Activated CD8-positive, alpha-beta memory T cell treated with anti-CD3 and anti-CD28 coated beads, Interleukin-2, amount 10 ng/mL, durations not matched to agents 7 days and 5 days (primary cell): Measurements from ENCODE around the gene ALKBH1. TPM values are rescaled to one million over a fixed set of nuclear protein-coding genes. Genes with fewer than 3 reads are reported as not detected.
"Not testable (repeated sequence)": the region's sequence is repeated elsewhere in the genome, so short reads cannot be mapped to it uniquely, and the experiment has no call there.

Experiments
- ATAC-seq: fragments of 150-1000 bp; cut with Tn5 transposase; one replicate; pipeline ENCODE4 v1.10.0; 2021; ENCODE audit warnings: moderate library complexity
- CTCF ChIA-PET: fragments of 350-600 bp; sonication (Branson Sonifier 250); formaldehyde crosslinking; loops from one replicate; lab custom pipeline; 2021; ENCODE audit warnings: antibody characterized with exemption; lab: Charles Lee
- DNase-seq: peaks from one replicate; pipeline ENCODE4 v3.0.0-alpha.2; 2020
- H3K27ac Mint-ChIP-seq: one replicate; pipeline ENCODE4 v1.8.0; 2021; ENCODE audit warnings: mild to moderate bottlenecking, mixed read lengths
- H3K27me3 Mint-ChIP-seq: one replicate; pipeline ENCODE4 v1.8.0; 2021; ENCODE audit warnings: mixed read lengths
- H3K36me3 Mint-ChIP-seq: one replicate; pipeline ENCODE4 v1.8.0; 2021; ENCODE audit warnings: mild to moderate bottlenecking, mixed read lengths
- H3K4me1 Mint-ChIP-seq: one replicate; pipeline ENCODE4 v1.8.0; 2021; ENCODE audit warnings: mixed read lengths
- H3K4me3 Mint-ChIP-seq: one replicate; pipeline ENCODE4 v1.8.0; 2021; ENCODE audit warnings: mild to moderate bottlenecking, moderate library complexity, mixed read lengths
- H3K9me3 Mint-ChIP-seq: one replicate; pipeline ENCODE4 v1.8.0; 2022; ENCODE audit warnings: low read depth, mixed read lengths
- total RNA-seq, 2 experiments: library from RNA; stranded (reverse); gene quantifications; one replicate each; pipeline ENCODE4 v1.2.3, GENCODE V29; 2021

The ALKBH1 gene
- total RNA-seq, 2 experiments from 2014 or later: 12.3 to 19.6 TPM

DNA sequence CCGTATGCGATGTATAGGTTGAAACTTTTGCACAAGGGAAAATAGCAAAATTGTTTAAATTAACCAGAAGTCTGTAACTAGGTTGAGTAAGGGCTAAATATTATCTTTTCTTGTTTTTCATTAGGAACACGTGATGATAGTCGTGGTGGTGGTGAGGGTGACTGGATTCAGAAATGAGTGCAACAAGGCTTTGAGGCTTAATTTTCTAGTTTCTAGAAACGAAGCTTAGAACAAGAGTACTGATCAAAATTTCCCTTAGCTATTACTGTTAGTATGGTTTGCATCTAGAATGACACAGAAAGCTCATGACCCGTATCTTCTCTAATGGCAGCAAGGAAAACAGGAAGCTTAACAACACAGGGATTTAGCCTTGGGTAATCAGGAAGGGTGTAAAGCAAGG lies 7.1 kb upstream of the ALKBH1 start:
- Mint-ChIP-seq H3K36me3 (peaks cover 43% of the 10 kb centered on the region), H3K4me3 (no peak overlapping the region), H3K27me3 (no peaks in the 10 kb centered on the region), H3K27ac (peak overlapping the region; percentile 41), H3K4me1 (peaks cover 22% of the 10 kb centered on the region), H3K9me3 (no peaks in the 10 kb centered on the region)
- no peak for DNase-seq
- ATAC-seq: peak; percentile 42
- CTCF ChIA-PET: no interaction called here

DNA sequence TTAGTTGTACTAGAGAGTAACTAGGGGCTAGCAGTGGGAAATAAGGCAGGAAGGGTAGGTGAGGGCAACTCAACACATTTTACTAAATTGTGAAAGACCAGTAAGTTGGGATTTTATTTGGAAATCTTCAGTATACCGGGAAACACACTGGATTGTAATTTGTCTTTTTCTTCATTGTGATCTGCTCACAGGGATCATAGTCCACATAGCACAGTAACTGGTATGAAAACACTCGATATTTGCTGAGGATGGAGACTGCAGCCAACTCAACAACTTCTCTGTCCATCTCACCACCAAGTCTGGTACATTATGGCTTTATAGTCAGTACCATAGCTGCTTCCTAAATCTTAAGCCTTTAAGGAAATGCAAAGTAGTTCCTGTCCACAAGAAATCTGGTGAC lies 2.5 kb upstream of the ALKBH1 start:
- no peak overlapping the region for H3K4me3 Mint-ChIP-seq
- H3K4me1 Mint-ChIP-seq: peaks cover 51% of the 10 kb centered on the region
- peaks cover 29% of the 10 kb centered on the region for H3K36me3 Mint-ChIP-seq
- no peak overlapping the region for H3K27ac Mint-ChIP-seq
- CTCF ChIA-PET: no interaction called here
- DNase-seq (no peak), ATAC-seq (no peak)
- no peaks in the 10 kb centered on the region for H3K9me3 Mint-ChIP-seq
- H3K27me3 Mint-ChIP-seq: no peaks in the 10 kb centered on the region

DNA sequence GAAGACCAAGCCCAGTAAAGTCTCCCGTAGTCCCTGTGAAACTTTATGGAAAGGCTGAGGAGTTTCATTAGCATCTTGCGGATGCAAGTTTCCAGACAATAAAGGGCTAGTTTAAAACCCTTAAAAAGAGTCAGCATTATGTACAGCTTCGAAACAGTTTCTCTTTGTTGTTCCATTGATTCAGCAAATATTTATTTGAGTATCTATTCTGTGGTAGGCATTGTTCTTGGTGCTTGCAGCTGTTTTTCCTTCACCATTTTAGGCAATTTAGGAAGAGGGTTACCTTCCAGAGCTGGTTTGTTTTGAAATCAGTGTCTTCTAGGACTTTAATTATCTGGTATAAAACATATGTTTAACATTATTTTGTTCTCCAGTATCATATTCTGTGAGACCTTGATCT lies 1.6 kb upstream of the ALKBH1 start:
- ATAC-seq: no peak
- no peak for DNase-seq
- H3K27me3 Mint-ChIP-seq: no peaks in the 10 kb centered on the region
- peaks cover 24% of the 10 kb centered on the region for H3K36me3 Mint-ChIP-seq
- peak overlapping the region; percentile 99 for H3K27ac Mint-ChIP-seq
- peaks cover 45% of the 10 kb centered on the region for H3K4me1 Mint-ChIP-seq
- H3K9me3 Mint-ChIP-seq: no peaks in the 10 kb centered on the region
- peak overlapping the region; percentile 98 for H3K4me3 Mint-ChIP-seq
- CTCF ChIA-PET: no interaction called here

DNA sequence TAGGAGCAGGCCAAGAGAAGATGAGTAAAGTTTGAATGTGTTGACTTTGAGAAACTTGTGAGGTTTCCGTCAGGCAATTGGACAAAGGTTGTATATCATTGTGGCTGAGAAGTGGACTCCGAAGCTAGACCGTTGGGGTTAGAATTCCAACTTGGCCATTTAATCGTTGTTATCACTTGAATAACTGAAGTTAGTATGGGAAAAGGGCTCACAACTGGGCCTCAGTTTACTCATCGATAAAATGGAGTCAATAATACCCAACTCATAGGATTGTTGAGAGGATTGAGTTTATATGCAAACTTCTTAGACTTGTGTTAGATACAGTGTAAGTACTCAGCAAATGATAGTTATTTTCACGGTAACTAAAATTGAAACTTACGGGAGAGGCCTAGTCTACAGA lies 926 bp upstream of the ALKBH1 start:
- Mint-ChIP-seq H3K9me3 (no peaks in the 10 kb centered on the region), H3K27me3 (no peaks in the 10 kb centered on the region), H3K36me3 (peaks cover 28% of the 10 kb centered on the region), H3K27ac (peak overlapping the region; percentile 99), H3K4me3 (peak overlapping the region; percentile 98), H3K4me1 (peaks cover 45% of the 10 kb centered on the region)
- no peak for ATAC-seq
- no peak for DNase-seq
- CTCF ChIA-PET: interaction anchor here (1.1 kb wide), 1 partner anchor 28 kb away, joined by 3 read pairs; no protein-coding TSS in a partner anchor

DNA sequence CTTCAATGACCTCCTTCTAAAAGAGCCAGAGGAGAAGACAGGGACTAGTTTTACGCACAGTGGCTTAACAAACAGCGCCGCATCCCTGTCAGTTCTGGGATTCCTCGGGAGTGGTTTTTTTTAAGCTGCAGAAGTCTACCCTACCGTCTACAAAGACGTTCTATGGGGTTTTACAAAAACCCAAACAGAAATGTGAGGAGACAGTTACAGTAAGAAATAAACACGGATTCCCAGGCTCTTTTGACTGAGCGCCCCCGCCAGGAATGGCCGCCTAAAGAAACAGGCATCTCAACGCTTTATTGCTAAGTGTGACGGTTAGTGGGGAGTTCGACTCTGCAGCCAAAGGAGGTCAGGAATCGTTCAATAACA lies 484 bp downstream of the ALKBH1 start:
- Mint-ChIP-seq H3K9me3 (no peaks in the 10 kb centered on the region), H3K4me1 (peaks cover 37% of the 10 kb centered on the region), H3K27ac (peak overlapping the region; percentile 99), H3K36me3 (peaks cover 20% of the 10 kb centered on the region), H3K4me3 (peak overlapping the region; percentile 98), H3K27me3 (no peaks in the 10 kb centered on the region)
- DNase-seq (no peak), ATAC-seq (peak; percentile 2)
- CTCF ChIA-PET: interaction anchor here (2.5 kb wide), 1 partner anchor 248 kb away, joined by 14 read pairs; no protein-coding TSS in a partner anchor

DNA sequence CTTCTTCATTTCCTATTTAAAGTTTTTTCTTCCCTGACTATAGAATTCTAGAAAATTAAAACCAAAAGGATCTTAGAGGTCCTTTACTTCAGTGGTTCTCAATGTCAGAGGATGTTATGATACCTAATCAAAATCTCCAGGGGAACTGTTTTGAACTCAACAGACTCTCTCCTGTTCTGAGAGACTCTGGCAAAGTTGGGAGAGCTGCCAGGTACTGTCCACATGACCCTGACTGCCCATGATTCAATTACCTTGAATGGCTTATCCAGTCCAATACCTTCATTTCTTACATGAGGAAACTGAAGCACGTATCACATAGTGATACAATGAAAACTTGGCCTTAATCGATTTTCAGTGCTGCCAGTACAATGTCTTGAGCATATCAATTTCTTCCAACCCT lies 16.6 kb downstream of the ALKBH1 start:
- Mint-ChIP-seq H3K27me3 (no peaks in the 10 kb centered on the region), H3K4me3 (no peak overlapping the region), H3K36me3 (peaks cover 36% of the 10 kb centered on the region), H3K4me1 (no peaks in the 10 kb centered on the region), H3K27ac (no peak overlapping the region), H3K9me3 (no peaks in the 10 kb centered on the region)
- ATAC-seq: no peak
- DNase-seq: no peak
- CTCF ChIA-PET: no interaction called here

DNA sequence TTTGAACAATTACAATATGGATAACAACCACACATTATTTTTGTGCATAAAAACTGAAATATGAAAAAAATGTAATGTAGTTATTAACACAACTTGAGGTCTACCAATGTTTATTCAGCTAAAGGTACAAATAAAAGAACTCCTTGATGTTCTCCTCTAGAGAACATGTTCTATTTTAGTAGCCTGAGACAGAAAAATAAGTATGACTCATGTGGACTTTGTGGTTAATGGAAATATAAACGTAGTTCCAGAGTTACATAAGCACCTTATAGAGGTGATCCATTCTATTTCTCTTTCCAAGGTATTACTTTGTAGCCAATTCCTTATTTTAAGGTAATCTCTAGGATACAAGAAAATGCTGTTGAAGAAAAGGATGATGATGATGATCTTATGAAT lies 25.7 kb downstream of the ALKBH1 start:
- Mint-ChIP-seq H3K36me3 (peaks cover 12% of the 10 kb centered on the region), H3K4me1 (peaks cover 7% of the 10 kb centered on the region), H3K4me3 (no peak overlapping the region), H3K27ac (no peak overlapping the region), H3K27me3 (no peaks in the 10 kb centered on the region), H3K9me3 (no peaks in the 10 kb centered on the region)
- no peak for DNase-seq
- ATAC-seq: no peak
- CTCF ChIA-PET: no interaction called here

DNA sequence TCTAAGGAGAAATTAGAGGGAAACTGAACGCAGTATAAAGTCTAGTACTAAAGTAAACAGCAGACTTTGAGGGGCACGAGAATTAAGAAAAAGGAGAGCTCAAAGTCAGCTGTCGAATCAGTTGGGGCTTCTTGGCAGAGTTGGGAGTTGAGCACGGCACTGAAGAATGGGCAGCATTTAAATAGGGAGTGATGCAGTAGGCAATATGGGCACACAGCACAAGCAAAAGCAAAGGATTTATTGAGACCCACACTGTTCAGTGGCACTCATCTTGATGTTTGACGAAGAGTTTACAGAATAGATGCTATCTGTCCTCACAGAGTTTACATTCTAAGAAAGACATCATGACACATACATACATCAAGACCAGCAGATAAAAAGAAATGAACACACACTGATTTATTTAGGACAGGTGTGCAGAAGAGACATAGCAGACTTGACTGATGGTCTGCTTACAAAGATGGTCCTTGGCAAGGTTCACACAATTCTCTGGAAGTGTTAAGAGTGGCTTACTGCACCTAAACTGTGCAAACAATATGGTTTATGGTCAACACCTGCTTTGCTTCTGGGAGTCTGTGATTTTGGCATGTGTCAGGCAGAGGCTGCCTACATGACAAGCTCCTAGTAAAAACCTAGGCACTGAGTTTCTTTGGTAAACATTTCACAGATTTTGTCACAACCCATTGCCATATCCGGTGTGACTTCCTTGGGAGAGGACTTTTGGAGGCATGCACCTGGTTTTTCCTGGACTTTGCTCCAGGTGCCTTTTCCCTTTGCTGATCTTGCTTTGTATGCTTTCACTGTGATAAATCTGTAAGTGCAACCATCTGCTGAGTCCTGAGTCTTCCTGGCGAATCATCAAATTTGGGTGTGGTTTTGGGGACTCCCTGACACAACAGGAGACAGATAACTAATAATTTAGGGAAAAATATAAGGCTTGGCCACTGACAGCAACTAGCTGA lies 26.3 kb downstream of the ALKBH1 start:
- no peak for ATAC-seq
- Mint-ChIP-seq H3K27me3 (no peaks in the 10 kb centered on the region), H3K4me3 (no peak overlapping the region), H3K4me1 (peaks cover 7% of the 10 kb centered on the region), H3K36me3 (peaks cover 8% of the 10 kb centered on the region), H3K27ac (no peak overlapping the region), H3K9me3 (no peaks in the 10 kb centered on the region)
- DNase-seq: no peak
- CTCF ChIA-PET: interaction anchor here (0.8 kb wide), 1 partner anchor 12 kb away, joined by 3 read pairs; no protein-coding TSS in a partner anchor

DNA sequence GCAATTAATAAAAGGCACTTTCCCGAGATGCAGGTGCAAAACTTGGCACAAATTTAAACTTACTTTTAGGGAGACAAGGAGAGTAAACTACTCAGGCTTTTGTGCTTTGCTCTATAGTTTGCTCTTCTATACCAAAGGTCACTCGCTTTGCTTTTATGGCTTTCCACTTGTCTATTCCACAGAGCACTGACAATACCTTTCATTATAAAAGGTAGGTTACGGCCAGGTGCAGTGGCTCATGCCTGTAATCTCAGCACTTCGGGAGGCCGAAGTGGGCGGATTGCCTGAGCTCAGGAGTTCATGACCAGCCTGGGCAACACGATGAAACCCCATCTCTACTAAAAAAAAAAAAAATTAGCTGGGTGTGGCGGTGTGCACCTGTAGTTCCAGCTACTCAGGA lies 32.9 kb downstream of the ALKBH1 start:
- no peak for ATAC-seq
- H3K36me3 Mint-ChIP-seq: peaks cover 22% of the 10 kb centered on the region

DNA sequence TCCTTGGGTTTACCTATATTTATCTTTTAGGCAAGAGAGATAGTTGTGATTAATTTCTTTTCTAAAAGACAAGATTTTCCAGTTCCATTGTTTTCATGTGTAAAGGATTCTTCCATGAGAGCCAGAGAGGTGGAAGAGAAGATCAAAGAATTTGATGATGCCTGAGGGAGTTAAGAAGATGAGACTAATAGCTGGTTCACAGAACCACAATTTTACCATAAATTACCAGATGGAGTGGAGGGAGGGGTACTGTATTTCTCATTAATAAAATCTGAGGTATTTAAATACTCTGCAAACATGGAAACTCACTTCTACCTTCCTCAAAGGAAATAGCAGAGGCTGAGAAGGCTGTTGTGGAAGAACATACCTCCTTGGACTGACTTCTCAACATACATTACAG lies 34.6 kb downstream of the ALKBH1 start:
- H3K27me3 Mint-ChIP-seq: no peaks in the 10 kb centered on the region
- no peaks in the 10 kb centered on the region for H3K9me3 Mint-ChIP-seq
- ATAC-seq (no peak), DNase-seq (no peak)
- CTCF ChIA-PET: no interaction called here
- H3K27ac Mint-ChIP-seq: no peak overlapping the region
- H3K4me3 Mint-ChIP-seq: no peak overlapping the region
- H3K36me3 Mint-ChIP-seq: peaks cover 22% of the 10 kb centered on the region
- no peaks in the 10 kb centered on the region for H3K4me1 Mint-ChIP-seq

More for the DNA sequence above, 32.9 kb downstream of the ALKBH1 start:
- Mint-ChIP-seq H3K27ac (no peak overlapping the region), H3K27me3 (no peaks in the 10 kb centered on the region), H3K4me1 (no peaks in the 10 kb centered on the region), H3K9me3 (no peaks in the 10 kb centered on the region), H3K4me3 (no peak overlapping the region)
- DNase-seq: no peak
- CTCF ChIA-PET: no interaction called here

DNA sequence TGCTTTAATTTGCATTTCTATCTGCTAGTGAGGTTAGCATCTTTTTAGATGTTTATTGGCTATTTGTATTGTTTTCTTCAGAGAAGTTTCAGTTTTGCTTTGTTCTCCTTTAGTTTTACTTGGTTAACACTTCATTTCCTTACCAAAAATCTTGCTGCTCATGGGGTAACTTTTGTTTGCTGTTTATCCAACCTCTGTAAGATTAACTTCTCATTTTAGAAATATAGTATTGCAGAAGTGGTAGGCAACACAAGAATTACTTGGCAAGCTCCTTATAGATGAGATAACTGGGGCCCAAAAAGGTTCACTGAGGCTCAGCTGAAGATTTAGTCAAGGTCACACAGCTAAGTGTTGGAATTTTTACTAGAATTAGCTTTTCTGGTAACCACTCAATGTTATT lies 40.5 kb downstream of the ALKBH1 start:
- CTCF ChIA-PET: interaction anchor here (1.6 kb wide), 1 partner anchor 13 kb away, joined by 6 read pairs; no protein-coding TSS in a partner anchor
- Mint-ChIP-seq H3K4me3 (no peak overlapping the region), H3K9me3 (no peaks in the 10 kb centered on the region), H3K36me3 (peaks cover 2% of the 10 kb centered on the region), H3K4me1 (peaks cover 10% of the 10 kb centered on the region), H3K27ac (no peak overlapping the region), H3K27me3 (no peaks in the 10 kb centered on the region)
- ATAC-seq (peak; percentile 12), DNase-seq (no peak)

DNA sequence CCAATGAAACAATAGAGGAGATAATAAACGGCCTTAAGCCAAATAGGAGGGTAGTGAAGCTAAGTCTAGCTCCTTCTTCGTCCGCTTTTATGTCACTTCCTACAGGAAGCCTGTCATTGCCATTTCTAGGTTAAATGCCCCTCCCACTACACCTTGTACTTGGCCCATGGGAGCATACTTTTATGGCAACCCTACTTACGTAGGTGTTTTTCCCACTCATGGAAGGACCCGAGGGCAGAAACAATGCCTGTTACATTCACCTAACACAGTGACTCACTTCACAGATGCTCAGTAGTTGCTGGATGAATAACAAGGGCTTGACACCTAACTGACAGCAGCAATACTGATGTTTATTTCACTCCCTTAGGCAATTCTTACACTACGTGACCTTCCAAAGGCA lies 44.5 kb downstream of the ALKBH1 start:
- ATAC-seq (no peak), DNase-seq (no peak)
- Mint-ChIP-seq H3K27me3 (no peaks in the 10 kb centered on the region), H3K36me3 (no peaks in the 10 kb centered on the region), H3K4me1 (peaks cover 10% of the 10 kb centered on the region), H3K9me3 (no peaks in the 10 kb centered on the region), H3K27ac (no peak overlapping the region), H3K4me3 (no peak overlapping the region)
- CTCF ChIA-PET: no interaction called here

DNA sequence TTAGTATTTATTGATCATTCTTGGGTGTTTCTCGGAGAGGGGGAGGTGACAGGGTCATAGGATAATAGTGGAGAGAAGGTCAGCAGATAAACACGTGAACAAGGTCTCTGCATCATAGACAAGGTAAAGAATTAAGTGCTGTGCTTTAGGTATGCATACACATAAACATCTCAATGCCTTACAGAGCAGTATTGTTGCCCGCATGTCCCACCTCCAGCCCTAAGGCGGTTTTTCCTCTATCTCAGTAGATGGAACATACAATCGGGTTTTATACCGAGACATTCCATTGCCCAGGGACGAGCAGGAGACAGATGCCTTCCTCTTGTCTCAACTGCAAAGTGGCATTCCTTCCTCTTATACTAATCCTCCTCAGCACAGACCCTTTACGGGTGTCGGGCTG lies 46.3 kb downstream of the ALKBH1 start:
- H3K27me3 Mint-ChIP-seq, H3K4me3 Mint-ChIP-seq, CTCF ChIA-PET, H3K36me3 Mint-ChIP-seq, DNase-seq, H3K27ac Mint-ChIP-seq, H3K9me3 Mint-ChIP-seq, ATAC-seq, H3K4me1 Mint-ChIP-seq: not testable (repeated sequence)

DNA sequence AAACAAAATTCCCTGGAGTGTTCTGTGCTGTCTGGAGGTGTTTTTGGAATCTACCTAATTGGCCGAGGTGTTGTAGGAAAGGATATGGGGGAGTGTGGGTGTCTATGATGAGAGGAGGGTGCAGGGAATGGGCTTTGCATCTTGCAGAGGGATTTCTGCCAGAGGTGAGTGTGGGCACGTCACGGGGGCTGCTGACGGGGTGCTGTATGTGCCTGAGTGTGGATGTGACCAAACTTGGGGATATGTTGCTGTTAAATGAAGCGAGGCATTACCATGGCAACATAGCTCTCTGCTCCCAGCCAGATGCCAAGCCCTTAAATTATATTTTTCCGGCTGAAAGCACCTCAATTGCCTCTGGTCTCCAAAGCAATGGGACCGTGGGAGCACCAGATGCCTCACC lies 47.1 kb downstream of the ALKBH1 start:
- Mint-ChIP-seq H3K9me3 (no peaks in the 10 kb centered on the region), H3K36me3 (no peaks in the 10 kb centered on the region), H3K27me3 (no peaks in the 10 kb centered on the region), H3K27ac (no peak overlapping the region), H3K4me1 (peaks cover 4% of the 10 kb centered on the region), H3K4me3 (no peak overlapping the region)
- no peak for DNase-seq
- CTCF ChIA-PET: no interaction called here
- no peak for ATAC-seq
